A549 treated with RU486 at 1 μM for 4 hours (cell line): ENCODE results near the gene NTMT1. TPM values are rescaled to one million over a fixed set of nuclear protein-coding genes. Genes with fewer than 3 reads are reported as not detected.

Experiments
- total RNA-seq: library from RNA; stranded (reverse); fragments of 200-300 nt; extraction: Qiagen RNA extraction; gene quantifications from 5 replicates; pipeline ENCODE4 v1.2.3, GENCODE V29; 2022; ENCODE audit warnings: low read depth

NTMT1 gene
- total RNA-seq = 95.6 to 111 TPM (median 98.9 TPM) in 5 replicates

GRCh38 chr9:129626079-129626624 lies at the start of gene NTMT1:
Gene NTMT1, plus strand, starts transcription at chr9:129626163. Its CDS starts 6,541 bp downstream, at chr9:129632704.

GRCh38 chr9:129620669-129621295 lies 5.2 kb upstream of the NTMT1 start, which contains the start of gene C9orf50:
Gene C9orf50, minus strand, starts transcription at chr9:129621101. Its CDS starts 527 bp downstream, at chr9:129620574.

GRCh38 chr9:129641750-129642585 lies 16.0 kb downstream of the NTMT1 start, which contains the start of gene ASB6:
Gene ASB6, minus strand, starts transcription at chr9:129642151. Its CDS starts 152 bp downstream, at chr9:129641999.

GRCh38 chr9:129665389-129665775 lies 39.4 kb downstream of the NTMT1 start, which contains the start of gene PRRX2:
Gene PRRX2, plus strand, starts transcription at chr9:129665647. Its CDS starts 221 bp downstream, at chr9:129665868.

Other genes starting within 250 kb of the NTMT1 start
- 0.14 TPM in 1 of 5 replicates, not detected in the others for gene C9orf50, start 5.1 kb upstream of the NTMT1 start, total RNA-seq
- gene ASB6, start 16.0 kb downstream of the NTMT1 start, total RNA-seq = 18.7 to 26.2 TPM (median 24.0 TPM) in 5 replicates
- gene PRRX2, start 39.5 kb downstream of the NTMT1 start, total RNA-seq = 3.1 to 8.8 TPM (median 7.9 TPM) in 5 replicates
- gene PTGES, start 126.9 kb downstream of the NTMT1 start, total RNA-seq = 108 to 136 TPM (median 113 TPM) in 5 replicates
- gene TOR1B, start 177.0 kb downstream of the NTMT1 start, total RNA-seq = 20.0 to 25.3 TPM (median 24.0 TPM) in 5 replicates
- gene TOR1A, start 198.0 kb downstream of the NTMT1 start, total RNA-seq = 61.3 to 67.8 TPM (median 63.2 TPM) in 5 replicates
- gene C9orf78, start 209.1 kb downstream of the NTMT1 start, total RNA-seq = 45.2 to 59.1 TPM (median 54.9 TPM) in 5 replicates
- gene USP20, start 209.3 kb downstream of the NTMT1 start, total RNA-seq = 4.3 to 5.9 TPM (median 4.8 TPM) in 5 replicates